LNCaP clone FGC (cell line): ENCODE results near the gene IL25.
"Not testable (repeated sequence)": the region's sequence is repeated elsewhere in the genome, so short reads cannot be mapped to it uniquely, and the experiment has no call there.

ENCODE experiments used
- DNase-seq: peaks from one replicate; pipeline ENCODE4 v3.0.0-alpha.2; 2011; ENCODE audit warnings: low read depth
- H3K4me3 ChIP-seq: 2 replicates; pipeline ENCODE4 v1.5.1; 2011; ENCODE audit warnings: mild to moderate bottlenecking, low read depth, low read length, control low read depth
- CTCF ChIP-seq: IDR thresholded peaks from 2 replicates; pipeline ENCODE4 v1.5.1; 2012; ENCODE audit warnings: mild to moderate bottlenecking; ENCODE audit not compliant: control insufficient read depth, insufficient read depth; ENCODE audit errors: extremely low read depth

IL25 gene

GRCh38 chr14:23389396-23389795, 16.8 kb downstream of the IL25 start:
- DNase-seq, result no peak
- H3K4me3 ChIP-seq, result no peak overlapping the region
- no peak for TF ChIP-seq CTCF

GRCh38 chr14:23389871-23390270, 17.3 kb downstream of the IL25 start:
- DNase-seq, H3K4me3 ChIP-seq: not testable (repeated sequence)

DNA sequence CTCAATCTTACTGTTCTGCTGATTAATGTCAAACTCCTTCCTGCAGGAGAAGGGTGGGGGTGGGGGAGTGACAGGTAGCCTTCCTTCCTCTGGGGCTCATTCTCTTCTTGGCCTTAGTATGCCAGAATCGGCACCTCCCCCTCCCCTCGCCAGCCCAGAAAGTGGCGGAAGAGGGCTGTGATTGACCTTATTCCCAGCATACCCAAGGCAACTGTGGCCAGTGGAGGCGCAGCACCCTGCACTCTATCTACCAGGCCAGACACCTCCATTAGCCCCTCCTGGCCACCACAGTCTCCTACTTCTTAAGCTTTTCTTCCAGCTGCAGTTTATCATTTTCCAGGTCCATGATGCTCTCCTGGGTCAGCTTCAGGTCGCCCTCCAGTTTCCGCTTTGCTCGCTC, 20.0 kb downstream of the IL25 start:
- DNase-seq, result no peak
- H3K4me3 ChIP-seq, result no peak overlapping the region
- no peak for TF ChIP-seq CTCF

DNA sequence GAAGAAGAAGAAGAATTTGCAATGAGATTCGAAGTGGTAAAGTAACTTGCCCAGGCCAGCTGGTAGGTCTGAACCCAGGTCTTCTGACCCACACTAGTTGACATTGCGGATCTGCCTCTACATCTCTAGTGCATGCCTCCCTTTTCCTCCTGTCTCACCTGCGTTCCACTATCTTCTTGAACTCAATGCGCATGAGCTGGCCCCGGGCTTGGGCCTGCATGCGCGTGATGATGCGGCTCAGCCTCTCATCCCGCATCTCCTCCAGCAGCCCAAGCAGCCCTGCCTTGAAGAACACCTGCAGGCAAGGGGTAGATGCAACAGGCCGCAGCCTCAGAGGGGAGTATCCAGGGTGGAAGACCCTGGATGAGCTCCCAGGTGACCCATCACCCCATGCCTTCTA, 23.5 kb downstream of the IL25 start:
- no peak for DNase-seq
- no peak for TF ChIP-seq CTCF
- H3K4me3 ChIP-seq, result no peak overlapping the region

GRCh38 chr14:23396781-23397407, 24.3 kb downstream of the IL25 start:
- no peak for TF ChIP-seq CTCF
- no peak for DNase-seq
- no peak overlapping the region for H3K4me3 ChIP-seq

- no peak for DNase-seq
- no peak for TF ChIP-seq CTCF
- H3K4me3 ChIP-seq, result no peak overlapping the region
These were observed 25.7 kb downstream of the IL25 start for GRCh38 chr14:23398348-23398747.

- H3K4me3 ChIP-seq, result no peak overlapping the region
- TF ChIP-seq CTCF, result no peak
- DNase-seq, result no peak
These were observed 26.5 kb downstream of the IL25 start for GRCh38 chr14:23399136-23399535.

- TF ChIP-seq CTCF, result no peak
- H3K4me3 ChIP-seq, result no peak overlapping the region
- DNase-seq, result no peak
These were observed 27.0 kb downstream of the IL25 start for GRCh38 chr14:23399591-23399990.

GRCh38 chr14:23400496-23401149, 28.0 kb downstream of the IL25 start:
- H3K4me3 ChIP-seq, DNase-seq: not testable (repeated sequence)
